NCI-H1417 treated with DMSO at 0.1 percent for 48 hours (cell line): ENCODE measurements around the gene GAS2L2.

Experiments used
- DNase-seq: peaks from one replicate; lab custom pipeline; 2025; lab: John Stamatoyannopoulos, UW

GAS2L2 gene

GRCh38 chr17:35752945-35753764 is at the start of gene GAS2L2:
GAS2L2 (minus strand) TSS chr17:35753239; CDS start chr17:35752850, 389 bp downstream.
- no peak for DNase-seq

GRCh38 chr17:35801583-35802224 is 48.7 kb upstream of the GAS2L2 start:
- DNase-seq: no peak

GRCh38 chr17:35799942-35800341 is 46.9 kb upstream of the GAS2L2 start:
- DNase-seq: no peak

GRCh38 chr17:35797918-35798317 is 44.9 kb upstream of the GAS2L2 start:
- DNase-seq: no peak

GRCh38 chr17:35797370-35797769 is 44.3 kb upstream of the GAS2L2 start:
- DNase-seq: no peak

GRCh38 chr17:35796942-35797341 is 43.9 kb upstream of the GAS2L2 start:
- DNase-seq: no peak

- no peak for DNase-seq
Observed at GRCh38 chr17:35795871-35796265, 42.8 kb upstream of the GAS2L2 start.

- no peak for DNase-seq
Observed at GRCh38 chr17:35795007-35795870, 42.2 kb upstream of the GAS2L2 start, which contains the start of gene MMP28. MMP28 (minus strand) TSS chr17:35795641; CDS start chr17:35795377, 264 bp downstream.

- no peak for DNase-seq
Observed at GRCh38 chr17:35793257-35793656, 40.2 kb upstream of the GAS2L2 start.

GRCh38 chr17:35791681-35792350 is 38.8 kb upstream of the GAS2L2 start:
- DNase-seq: no peak

GRCh38 chr17:35790841-35791240 is 37.8 kb upstream of the GAS2L2 start:
- DNase-seq: no peak

GRCh38 chr17:35788477-35789368 is 35.7 kb upstream of the GAS2L2 start:
- DNase-seq: no peak

- DNase-seq: no peak
Observed at GRCh38 chr17:35786941-35787432, 33.9 kb upstream of the GAS2L2 start.

GRCh38 chr17:35784895-35785294 is 31.9 kb upstream of the GAS2L2 start:
- DNase-seq: no peak

GRCh38 chr17:35780950-35781349 is 27.9 kb upstream of the GAS2L2 start:
- no peak for DNase-seq

- DNase-seq: no peak
Observed at GRCh38 chr17:35778641-35779196, 25.7 kb upstream of the GAS2L2 start.

- no peak for DNase-seq
Observed at GRCh38 chr17:35775583-35775982, 22.5 kb upstream of the GAS2L2 start.

- DNase-seq: no peak
Observed at GRCh38 chr17:35775039-35775438, 22.0 kb upstream of the GAS2L2 start.

- no peak for DNase-seq
Observed at GRCh38 chr17:35774499-35774898, 21.5 kb upstream of the GAS2L2 start.

GRCh38 chr17:35773679-35774425 is 20.8 kb upstream of the GAS2L2 start:
- DNase-seq: no peak
